ENCODE measurements around the gene GLMP.

GLMP gene

DNA sequence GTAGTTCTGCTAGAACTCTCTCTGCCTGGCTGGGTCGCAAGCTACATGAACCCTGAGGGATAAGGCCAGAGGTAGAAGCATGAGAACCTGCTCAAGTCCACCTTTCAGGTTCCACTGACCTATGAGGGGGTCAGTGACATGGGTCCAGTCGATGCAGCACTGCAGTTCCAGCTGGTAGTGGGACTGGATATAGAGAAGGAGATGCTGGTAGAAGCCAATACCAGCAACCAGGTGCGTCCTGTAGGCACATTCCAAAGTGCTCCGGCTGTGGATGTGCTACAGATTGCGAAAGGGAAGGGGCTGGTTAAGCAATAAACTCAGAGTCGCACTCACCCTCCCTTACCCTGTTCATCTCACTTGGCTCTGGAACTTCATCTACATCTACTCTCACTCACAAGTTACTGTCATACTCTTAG is 18.5 kb downstream of the GLMP start:
- H3K4me1 ChIP-seq (ENCODE audit: control insufficient read depth in 2 of 2, insufficient read depth in 2 of 2, low read length in 2 of 2): peaks cover 9 to 11% of the 10 kb centered on the region in 2 donors
- H3K36me3 ChIP-seq (ENCODE audit: control insufficient read depth in 2 of 2, insufficient read depth in 2 of 2, low read length in 2 of 2): peaks cover 55 to 70% of the 10 kb centered on the region in 2 donors

DNA sequence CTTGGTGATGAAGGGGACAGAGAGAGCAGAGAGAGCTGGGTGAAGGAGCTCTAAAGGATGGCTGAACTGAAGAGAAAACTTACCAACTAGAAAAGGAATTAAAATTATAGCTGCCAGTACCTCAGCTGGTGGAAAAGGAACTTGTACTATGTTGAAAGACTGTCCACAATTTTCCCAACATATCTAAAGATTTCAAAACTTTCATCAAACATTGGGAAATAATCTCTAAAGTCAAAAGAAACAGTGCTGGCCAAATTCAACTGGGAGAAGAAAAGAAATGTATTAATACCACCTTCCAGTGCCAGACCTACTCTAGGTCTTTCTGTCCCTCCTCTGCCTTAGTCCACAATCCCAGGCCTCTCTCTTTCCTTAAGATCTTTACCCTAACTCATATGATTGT is 18.9 kb downstream of the GLMP start:
- H3K27me3 ChIP-seq (ENCODE audit: control insufficient read depth in 2 of 2, insufficient read depth in 2 of 2, low read length in 2 of 2): no peaks in the 10 kb centered on the region
- peaks cover 6% of the 10 kb centered on the region in 2 donors for H3K4me1 ChIP-seq (ENCODE audit: control insufficient read depth in 2 of 2, insufficient read depth in 2 of 2, low read length in 2 of 2)
- H3K4me3 ChIP-seq (ENCODE audit: low read length in 2 of 2): no peak overlapping the region
- peaks cover 59 to 75% of the 10 kb centered on the region in 2 donors for H3K36me3 ChIP-seq (ENCODE audit: control insufficient read depth in 2 of 2, insufficient read depth in 2 of 2, low read length in 2 of 2)
- no peaks in the 10 kb centered on the region for H3K9me3 ChIP-seq (ENCODE audit: control insufficient read depth in 2 of 2, low read length in 2 of 2)
- H3K27ac ChIP-seq (ENCODE audit: low read depth in 2 of 2, low read length in 2 of 2): no peak overlapping the region
- H3K9ac ChIP-seq (ENCODE audit: low read depth in 1 of 2, low read length in 2 of 2): no peak overlapping the region

More for the DNA sequence above, 18.5 kb downstream of the GLMP start:
- H3K9ac ChIP-seq (ENCODE audit: low read depth in 1 of 2, low read length in 2 of 2): no peak overlapping the region
- H3K27ac ChIP-seq (ENCODE audit: low read depth in 2 of 2, low read length in 2 of 2): no peak overlapping the region
- no peaks in the 10 kb centered on the region for H3K27me3 ChIP-seq (ENCODE audit: control insufficient read depth in 2 of 2, insufficient read depth in 2 of 2, low read length in 2 of 2)
- no peak overlapping the region for H3K4me3 ChIP-seq (ENCODE audit: low read length in 2 of 2)
- H3K9me3 ChIP-seq (ENCODE audit: control insufficient read depth in 2 of 2, low read length in 2 of 2): no peaks in the 10 kb centered on the region

DNA sequence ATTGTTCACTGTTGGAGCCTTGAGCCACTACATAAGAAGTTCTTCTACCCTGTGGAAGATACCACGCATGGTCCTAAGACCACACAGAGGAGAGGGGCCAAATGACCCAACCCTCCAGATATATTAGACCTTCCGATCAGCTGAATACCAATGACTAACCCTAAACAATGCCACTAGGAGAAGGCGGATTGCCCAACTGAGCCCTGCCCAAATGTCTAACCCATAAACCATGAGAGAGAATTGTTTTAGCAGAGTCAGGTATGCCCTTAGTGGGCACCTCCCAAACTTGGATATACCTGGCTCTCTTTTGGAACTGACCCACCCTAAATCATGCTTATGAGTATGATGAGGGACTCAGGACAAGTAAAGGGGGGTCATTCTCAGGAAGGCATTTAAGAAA is 25.2 kb downstream of the GLMP start:
- H3K4me3 ChIP-seq (ENCODE audit: low read length in 2 of 2): no peak overlapping the region
- H3K36me3 ChIP-seq (ENCODE audit: control insufficient read depth in 2 of 2, insufficient read depth in 2 of 2, low read length in 2 of 2): peaks cover 76 to 85% of the 10 kb centered on the region in 2 donors
- no peak overlapping the region for H3K27ac ChIP-seq (ENCODE audit: low read depth in 2 of 2, low read length in 2 of 2)
- H3K9ac ChIP-seq (ENCODE audit: low read depth in 1 of 2, low read length in 2 of 2): no peak overlapping the region
- H3K9me3 ChIP-seq (ENCODE audit: control insufficient read depth in 2 of 2, low read length in 2 of 2): no peaks in the 10 kb centered on the region
- no peaks in the 10 kb centered on the region for H3K4me1 ChIP-seq (ENCODE audit: control insufficient read depth in 2 of 2, insufficient read depth in 2 of 2, low read length in 2 of 2)
- H3K27me3 ChIP-seq (ENCODE audit: control insufficient read depth in 2 of 2, insufficient read depth in 2 of 2, low read length in 2 of 2): no peaks in the 10 kb centered on the region

DNA sequence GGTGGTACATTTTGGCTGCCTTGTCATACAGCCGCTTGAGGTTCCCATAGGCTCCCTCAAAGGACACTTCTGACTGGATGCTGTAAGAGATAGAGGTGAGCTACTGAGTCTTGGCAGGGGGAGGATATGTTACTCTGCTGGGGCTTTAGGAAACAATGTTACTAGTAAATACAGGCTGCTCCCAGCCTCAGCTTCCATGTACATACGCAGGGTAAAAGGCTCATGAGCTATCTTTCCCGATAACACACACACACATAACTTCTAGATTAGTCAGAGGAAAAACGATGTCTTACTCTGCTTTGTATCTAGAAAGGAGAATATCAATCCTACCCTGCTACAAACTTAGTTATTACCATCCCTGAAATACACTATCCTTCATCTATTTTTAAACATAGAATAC is 27.1 kb downstream of the GLMP start:
- Histone ChIP-seq H3K9me3 (ENCODE audit: control insufficient read depth in 2 of 2, low read length in 2 of 2) (no peaks in the 10 kb centered on the region), H3K27me3 (ENCODE audit: control insufficient read depth in 2 of 2, insufficient read depth in 2 of 2, low read length in 2 of 2) (no peaks in the 10 kb centered on the region), H3K4me3 (ENCODE audit: low read length in 2 of 2) (no peak overlapping the region), H3K4me1 (ENCODE audit: control insufficient read depth in 2 of 2, insufficient read depth in 2 of 2, low read length in 2 of 2) (no peaks in the 10 kb centered on the region), H3K9ac (ENCODE audit: low read depth in 1 of 2, low read length in 2 of 2) (no peak overlapping the region), H3K36me3 (ENCODE audit: control insufficient read depth in 2 of 2, insufficient read depth in 2 of 2, low read length in 2 of 2) (peaks cover 67 to 78% of the 10 kb centered on the region in 2 donors), H3K27ac (ENCODE audit: low read depth in 2 of 2, low read length in 2 of 2) (no peak overlapping the region)

DNA sequence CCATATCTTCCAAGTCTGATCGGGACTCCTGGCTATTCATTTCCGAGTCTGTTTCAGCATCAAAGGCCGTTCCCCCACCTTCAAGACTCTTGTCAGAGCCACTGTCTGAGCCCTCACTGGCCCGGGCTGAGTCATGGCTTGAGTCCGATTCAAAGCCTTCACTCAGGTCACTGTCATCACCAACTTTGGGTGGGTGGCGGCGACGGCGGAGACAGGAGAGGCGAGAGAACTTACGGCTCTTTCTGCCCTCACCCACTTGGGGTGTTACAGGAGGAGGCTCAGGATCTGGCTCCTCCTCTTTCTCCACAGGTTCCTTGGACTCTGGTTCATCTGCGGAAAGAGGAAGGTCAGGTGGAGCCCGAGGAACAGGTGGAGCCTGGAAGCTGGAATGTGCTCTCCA is 29.4 kb downstream of the GLMP start:
- H3K9ac ChIP-seq (ENCODE audit: low read depth in 1 of 2, low read length in 2 of 2): no peak overlapping the region
- no peaks in the 10 kb centered on the region for H3K27me3 ChIP-seq (ENCODE audit: control insufficient read depth in 2 of 2, insufficient read depth in 2 of 2, low read length in 2 of 2)
- H3K9me3 ChIP-seq (ENCODE audit: control insufficient read depth in 2 of 2, low read length in 2 of 2): no peaks in the 10 kb centered on the region
- H3K4me3 ChIP-seq (ENCODE audit: low read length in 2 of 2): no peak overlapping the region
- H3K27ac ChIP-seq (ENCODE audit: low read depth in 2 of 2, low read length in 2 of 2): no peak overlapping the region
- H3K4me1 ChIP-seq (ENCODE audit: control insufficient read depth in 2 of 2, insufficient read depth in 2 of 2, low read length in 2 of 2): no peaks in the 10 kb centered on the region
- peaks cover 61 to 79% of the 10 kb centered on the region in 2 donors for H3K36me3 ChIP-seq (ENCODE audit: control insufficient read depth in 2 of 2, insufficient read depth in 2 of 2, low read length in 2 of 2)

DNA sequence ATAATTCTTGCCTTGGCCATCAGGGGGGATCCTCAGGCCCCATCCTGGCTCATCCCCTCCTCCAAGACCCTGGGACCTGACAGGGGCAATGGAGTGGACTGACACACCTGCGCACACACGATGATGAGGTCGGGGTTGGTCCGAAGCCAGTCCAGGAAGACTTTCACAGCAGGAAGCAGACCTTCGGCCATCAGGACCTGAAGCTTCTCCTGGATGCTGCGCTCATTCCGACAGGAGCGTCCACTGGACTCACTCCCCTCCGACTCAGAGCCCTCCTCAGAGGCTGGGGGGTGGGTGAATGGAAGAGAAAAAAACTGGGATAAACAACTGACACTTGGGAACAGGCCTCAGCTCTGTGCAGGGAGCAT is 32.2 kb downstream of the GLMP start:
- H3K4me1 ChIP-seq (ENCODE audit: control insufficient read depth in 2 of 2, insufficient read depth in 2 of 2, low read length in 2 of 2): no peaks in the 10 kb centered on the region
- H3K36me3 ChIP-seq (ENCODE audit: control insufficient read depth in 2 of 2, insufficient read depth in 2 of 2, low read length in 2 of 2): peaks cover 74 to 85% of the 10 kb centered on the region in 2 donors
- H3K27ac ChIP-seq (ENCODE audit: low read depth in 2 of 2, low read length in 2 of 2): no peak overlapping the region
- no peak overlapping the region for H3K9ac ChIP-seq (ENCODE audit: low read depth in 1 of 2, low read length in 2 of 2)
- no peaks in the 10 kb centered on the region for H3K27me3 ChIP-seq (ENCODE audit: control insufficient read depth in 2 of 2, insufficient read depth in 2 of 2, low read length in 2 of 2)
- no peak overlapping the region for H3K4me3 ChIP-seq (ENCODE audit: low read length in 2 of 2)
- no peaks in the 10 kb centered on the region for H3K9me3 ChIP-seq (ENCODE audit: control insufficient read depth in 2 of 2, low read length in 2 of 2)

DNA sequence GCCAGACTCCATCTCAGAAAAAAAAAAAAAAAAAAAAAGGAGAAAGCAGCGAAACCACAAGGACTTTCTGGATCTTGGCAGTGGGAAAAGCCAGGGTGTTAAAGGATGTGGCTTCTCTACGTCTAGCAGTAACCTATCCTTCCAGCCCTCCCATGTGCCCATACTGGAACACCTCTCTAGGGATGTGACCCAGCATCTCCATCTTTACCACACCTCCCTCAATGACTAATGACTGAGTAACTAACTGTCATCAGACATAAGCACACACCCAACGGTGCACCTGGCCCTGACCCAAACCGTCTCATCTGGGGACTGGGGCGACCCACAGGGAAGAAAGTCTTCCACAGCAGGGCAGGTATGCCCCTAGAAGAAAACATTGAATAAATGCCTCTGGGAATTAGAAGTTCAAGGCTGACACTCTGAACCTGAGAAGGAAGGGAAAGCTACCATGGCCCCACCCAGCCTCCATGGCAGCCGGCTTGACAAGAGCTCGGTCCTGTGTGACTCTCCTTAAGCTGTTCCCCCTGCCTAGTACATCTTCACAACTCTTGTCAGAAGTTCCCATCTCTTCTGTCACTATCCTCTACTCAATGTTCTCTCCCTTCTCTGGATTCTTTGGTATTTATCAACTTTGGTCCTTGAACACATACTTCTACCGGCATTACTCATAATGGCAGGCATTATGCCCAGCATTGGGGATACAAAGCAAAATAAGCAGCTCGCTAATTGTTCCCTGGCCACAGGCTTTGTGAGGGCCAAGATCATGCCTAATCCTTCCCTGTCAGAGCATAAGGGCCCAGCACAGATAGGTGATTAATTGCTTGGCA is 32.8 kb downstream of the GLMP start:
- no peak overlapping the region for H3K9ac ChIP-seq (ENCODE audit: low read depth in 1 of 2, low read length in 2 of 2)
- H3K4me3 ChIP-seq (ENCODE audit: low read length in 2 of 2): no peak overlapping the region
- H3K9me3 ChIP-seq (ENCODE audit: control insufficient read depth in 2 of 2, low read length in 2 of 2): no peaks in the 10 kb centered on the region
- H3K27ac ChIP-seq (ENCODE audit: low read depth in 2 of 2, low read length in 2 of 2): no peak overlapping the region
- peaks cover 73 to 85% of the 10 kb centered on the region in 2 donors for H3K36me3 ChIP-seq (ENCODE audit: control insufficient read depth in 2 of 2, insufficient read depth in 2 of 2, low read length in 2 of 2)
- no peaks in the 10 kb centered on the region for H3K27me3 ChIP-seq (ENCODE audit: control insufficient read depth in 2 of 2, insufficient read depth in 2 of 2, low read length in 2 of 2)
- H3K4me1 ChIP-seq (ENCODE audit: control insufficient read depth in 2 of 2, insufficient read depth in 2 of 2, low read length in 2 of 2): no peaks in the 10 kb centered on the region

DNA sequence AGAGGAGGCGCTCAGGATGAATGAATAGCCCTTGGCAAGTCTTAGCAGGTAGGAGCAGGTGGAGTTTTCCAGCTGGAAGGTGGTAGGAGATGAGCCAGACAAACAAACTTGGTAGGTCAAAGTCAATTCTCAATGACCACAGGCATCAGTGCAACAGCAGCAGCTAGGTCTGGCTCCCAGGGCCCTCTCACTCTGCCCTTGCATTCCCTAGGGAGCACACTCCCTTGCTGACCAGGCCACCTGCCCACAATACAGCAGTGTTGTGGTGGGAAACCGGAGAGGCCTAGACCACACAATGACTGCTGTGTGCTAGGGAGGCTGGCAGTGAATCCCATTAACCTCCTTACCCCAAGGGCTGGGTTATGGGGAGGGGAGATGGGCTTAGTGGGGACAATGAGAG is 34.6 kb downstream of the GLMP start:
- H3K4me1 ChIP-seq (ENCODE audit: control insufficient read depth in 2 of 2, insufficient read depth in 2 of 2, low read length in 2 of 2): no peaks in the 10 kb centered on the region
- no peaks in the 10 kb centered on the region for H3K27me3 ChIP-seq (ENCODE audit: control insufficient read depth in 2 of 2, insufficient read depth in 2 of 2, low read length in 2 of 2)
- H3K9ac ChIP-seq (ENCODE audit: low read depth in 1 of 2, low read length in 2 of 2): no peak overlapping the region
- no peak overlapping the region for H3K4me3 ChIP-seq (ENCODE audit: low read length in 2 of 2)
- H3K9me3 ChIP-seq (ENCODE audit: control insufficient read depth in 2 of 2, low read length in 2 of 2): no peaks in the 10 kb centered on the region
- no peak overlapping the region for H3K27ac ChIP-seq (ENCODE audit: low read depth in 2 of 2, low read length in 2 of 2)
- H3K36me3 ChIP-seq (ENCODE audit: control insufficient read depth in 2 of 2, insufficient read depth in 2 of 2, low read length in 2 of 2): peaks cover 70 to 82% of the 10 kb centered on the region in 2 donors

DNA sequence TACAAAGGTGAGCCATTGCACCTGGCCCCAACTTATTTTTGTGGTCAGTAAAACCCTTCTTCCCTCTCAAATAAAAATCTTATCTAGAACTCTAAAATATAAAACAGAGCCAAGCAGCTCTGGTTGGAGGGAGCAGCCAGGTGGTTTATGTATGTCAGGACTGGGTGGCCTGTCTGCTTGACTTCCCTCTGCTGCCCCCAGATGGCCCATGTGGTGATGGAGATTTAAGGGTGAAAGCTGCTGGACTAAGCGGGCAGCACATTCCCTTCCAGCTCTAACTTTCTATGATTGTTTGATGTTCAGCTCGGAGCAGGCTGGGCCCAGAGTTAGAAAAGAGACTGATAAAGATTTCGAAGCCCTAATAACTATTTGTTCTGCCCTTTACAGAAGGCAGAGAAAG is 35.7 kb downstream of the GLMP start:
- H3K9ac ChIP-seq (ENCODE audit: low read depth in 1 of 2, low read length in 2 of 2): no peak overlapping the region
- H3K36me3 ChIP-seq (ENCODE audit: control insufficient read depth in 2 of 2, insufficient read depth in 2 of 2, low read length in 2 of 2): peaks cover 63 to 76% of the 10 kb centered on the region in 2 donors
- H3K4me1 ChIP-seq (ENCODE audit: control insufficient read depth in 2 of 2, insufficient read depth in 2 of 2, low read length in 2 of 2): no peaks in the 10 kb centered on the region
- no peak overlapping the region for H3K27ac ChIP-seq (ENCODE audit: low read depth in 2 of 2, low read length in 2 of 2)
- no peaks in the 10 kb centered on the region for H3K27me3 ChIP-seq (ENCODE audit: control insufficient read depth in 2 of 2, insufficient read depth in 2 of 2, low read length in 2 of 2)
- H3K4me3 ChIP-seq (ENCODE audit: low read length in 2 of 2): no peak overlapping the region
- H3K9me3 ChIP-seq (ENCODE audit: control insufficient read depth in 2 of 2, low read length in 2 of 2): no peaks in the 10 kb centered on the region

DNA sequence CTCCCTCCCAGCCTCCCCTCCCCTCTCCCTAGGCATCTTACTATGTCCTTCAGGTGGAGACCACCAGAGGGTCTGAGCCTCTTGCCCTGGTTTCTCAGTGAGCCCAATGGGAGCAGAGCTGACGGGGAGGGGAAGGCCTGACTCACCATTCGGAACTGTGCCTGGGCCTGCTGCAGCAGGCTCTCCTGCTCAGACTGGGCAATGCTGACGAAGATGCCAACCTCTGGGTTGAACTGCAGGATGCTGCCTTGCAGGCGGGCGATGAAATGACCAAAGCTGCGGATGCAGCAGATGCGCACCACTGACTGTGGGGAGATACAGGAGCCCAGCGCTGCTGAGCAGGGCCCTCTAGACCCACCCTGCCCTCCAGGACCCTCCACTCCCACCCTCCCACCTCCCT is 36.6 kb downstream of the GLMP start:
- no peak overlapping the region for H3K9ac ChIP-seq (ENCODE audit: low read depth in 1 of 2, low read length in 2 of 2)

More for the DNA sequence above, 36.6 kb downstream of the GLMP start:
- Histone ChIP-seq H3K4me3 (ENCODE audit: low read length in 2 of 2) (no peak overlapping the region), H3K27ac (ENCODE audit: low read depth in 2 of 2, low read length in 2 of 2) (no peak overlapping the region), H3K9me3 (ENCODE audit: control insufficient read depth in 2 of 2, low read length in 2 of 2) (no peaks in the 10 kb centered on the region), H3K27me3 (ENCODE audit: control insufficient read depth in 2 of 2, insufficient read depth in 2 of 2, low read length in 2 of 2) (no peaks in the 10 kb centered on the region), H3K4me1 (ENCODE audit: control insufficient read depth in 2 of 2, insufficient read depth in 2 of 2, low read length in 2 of 2) (no peaks in the 10 kb centered on the region), H3K36me3 (ENCODE audit: control insufficient read depth in 2 of 2, insufficient read depth in 2 of 2, low read length in 2 of 2) (peaks cover 63 to 76% of the 10 kb centered on the region in 2 donors)
